ENCODE data around the gene GABBR2.

Gene GABBR2

DNA sequence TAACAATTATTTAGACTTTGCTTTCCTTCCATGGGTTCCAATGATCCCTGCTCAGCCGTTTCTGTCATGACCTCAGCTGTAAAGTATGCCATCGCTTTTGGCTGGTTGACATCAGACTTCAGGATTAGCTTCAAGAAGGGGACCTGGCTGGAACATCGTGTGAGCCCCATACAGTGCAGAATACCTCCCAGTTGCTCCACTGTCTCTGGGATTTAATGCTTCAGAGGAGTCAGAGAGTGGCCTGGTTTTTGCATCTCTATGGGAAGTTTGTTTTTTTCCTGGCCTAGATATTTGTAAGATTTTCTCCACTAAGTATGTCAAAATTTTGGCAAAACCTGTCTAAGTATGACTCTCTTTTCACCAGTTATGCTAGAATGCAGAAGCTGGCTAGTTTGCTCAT lies 216.9 kb downstream of the GABBR2 start:
- Histone ChIP-seq H3K27ac (no peak overlapping the region), H3K9ac (no peak overlapping the region), H3K4me3 (ENCODE audit: low read depth, low read length) (no peak overlapping the region), H3K4me2 (ENCODE audit: low read length) (no peak overlapping the region), H3K79me2 (no peaks in the 10 kb centered on the region), H3K9me3 (ENCODE audit: control insufficient read depth, low read length) (no peaks in the 10 kb centered on the region), H3K4me1 (no peaks in the 10 kb centered on the region), H2AFZ (no peak overlapping the region), H3K27me3 (ENCODE audit: control insufficient read depth, insufficient read depth, low read length) (no peaks in the 10 kb centered on the region), H3K36me3 (ENCODE audit: control insufficient read depth, insufficient read depth, low read length) (no peaks in the 10 kb centered on the region)
- TF ChIP-seq, protein P1, sequence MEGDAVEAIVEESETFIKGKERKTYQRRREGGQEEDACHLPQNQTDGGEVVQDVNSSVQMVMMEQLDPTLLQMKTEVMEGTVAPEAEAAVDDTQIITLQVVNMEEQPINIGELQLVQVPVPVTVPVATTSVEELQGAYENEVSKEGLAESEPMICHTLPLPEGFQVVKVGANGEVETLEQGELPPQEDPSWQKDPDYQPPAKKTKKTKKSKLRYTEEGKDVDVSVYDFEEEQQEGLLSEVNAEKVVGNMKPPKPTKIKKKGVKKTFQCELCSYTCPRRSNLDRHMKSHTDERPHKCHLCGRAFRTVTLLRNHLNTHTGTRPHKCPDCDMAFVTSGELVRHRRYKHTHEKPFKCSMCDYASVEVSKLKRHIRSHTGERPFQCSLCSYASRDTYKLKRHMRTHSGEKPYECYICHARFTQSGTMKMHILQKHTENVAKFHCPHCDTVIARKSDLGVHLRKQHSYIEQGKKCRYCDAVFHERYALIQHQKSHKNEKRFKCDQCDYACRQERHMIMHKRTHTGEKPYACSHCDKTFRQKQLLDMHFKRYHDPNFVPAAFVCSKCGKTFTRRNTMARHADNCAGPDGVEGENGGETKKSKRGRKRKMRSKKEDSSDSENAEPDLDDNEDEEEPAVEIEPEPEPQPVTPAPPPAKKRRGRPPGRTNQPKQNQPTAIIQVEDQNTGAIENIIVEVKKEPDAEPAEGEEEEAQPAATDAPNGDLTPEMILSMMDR (IDR thresholded peaks at IDR 0.05), result no peak

DNA sequence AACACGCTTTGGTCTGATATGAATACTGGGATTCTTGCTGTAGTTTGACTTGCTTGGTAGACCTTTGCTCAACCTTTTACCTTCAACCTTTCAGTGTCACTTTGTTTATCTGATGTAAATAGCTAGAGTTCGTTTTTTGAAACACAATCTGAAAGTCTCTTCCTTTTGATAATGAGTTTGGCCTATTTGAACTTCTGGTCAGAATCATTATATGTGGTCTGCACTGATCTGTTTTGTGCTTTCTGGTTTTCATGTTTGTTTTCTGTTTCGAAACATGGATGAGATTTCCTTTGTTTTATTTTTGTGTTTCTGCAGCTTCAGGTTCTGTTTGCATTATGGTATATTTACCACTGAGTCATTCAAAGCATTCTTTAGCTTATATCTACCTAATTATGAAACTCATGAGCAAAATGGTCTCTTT lies 217.5 kb downstream of the GABBR2 start:
- Histone ChIP-seq H2AFZ (no peak overlapping the region), H3K4me1 (no peaks in the 10 kb centered on the region), H3K36me3 (ENCODE audit: control insufficient read depth, insufficient read depth, low read length) (no peaks in the 10 kb centered on the region), H3K9me3 (ENCODE audit: control insufficient read depth, low read length) (no peaks in the 10 kb centered on the region), H3K79me2 (no peaks in the 10 kb centered on the region), H3K4me2 (ENCODE audit: low read length) (no peak overlapping the region), H3K27ac (no peak overlapping the region), H3K4me3 (ENCODE audit: low read depth, low read length) (no peak overlapping the region), H3K9ac (no peak overlapping the region), H3K27me3 (ENCODE audit: control insufficient read depth, insufficient read depth, low read length) (no peaks in the 10 kb centered on the region)
- TF ChIP-seq, protein P1 (IDR thresholded peaks at IDR 0.05), result no peak

DNA sequence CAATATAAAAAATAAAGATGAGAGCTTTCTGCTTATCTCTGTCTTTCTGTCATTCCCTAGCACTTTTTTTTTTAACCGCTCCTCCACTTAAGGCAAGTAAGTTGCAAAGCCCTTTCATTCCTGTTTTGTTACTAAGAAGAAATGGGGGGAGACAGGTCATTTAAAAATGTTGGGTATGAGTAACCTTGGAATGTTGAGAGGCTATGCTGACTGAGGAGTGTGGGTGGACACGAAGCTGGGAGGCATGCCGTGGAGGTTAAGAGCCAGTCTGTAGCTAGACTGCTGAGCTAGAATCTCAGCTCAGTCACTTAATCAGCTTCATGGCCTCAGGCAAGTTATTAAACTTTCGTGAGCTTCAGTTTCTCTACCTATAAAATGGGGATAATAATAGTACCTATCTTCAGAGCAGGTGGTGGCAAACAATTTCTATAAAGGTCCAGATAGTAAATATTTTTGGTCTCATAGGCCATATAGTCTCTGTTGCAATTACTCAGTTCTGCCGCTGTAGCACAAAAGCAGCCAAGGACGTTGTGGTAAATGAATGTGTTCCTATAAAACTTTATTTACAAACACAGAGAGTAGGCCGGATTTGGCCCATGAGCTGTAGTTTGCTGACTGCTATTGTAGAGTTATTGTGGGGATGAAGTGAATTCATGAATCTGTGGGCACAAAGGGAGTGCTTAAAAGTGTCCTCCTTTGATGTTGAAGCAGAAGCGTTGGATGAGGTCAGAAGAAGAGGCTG lies 220.0 kb downstream of the GABBR2 start:
- Histone ChIP-seq H3K4me3 (ENCODE audit: low read depth, low read length) (no peak overlapping the region), H3K9ac (no peak overlapping the region), H3K36me3 (ENCODE audit: control insufficient read depth, insufficient read depth, low read length) (no peaks in the 10 kb centered on the region), H3K4me1 (no peaks in the 10 kb centered on the region), H3K27me3 (ENCODE audit: control insufficient read depth, insufficient read depth, low read length) (no peaks in the 10 kb centered on the region), H3K27ac (no peak overlapping the region), H3K79me2 (no peaks in the 10 kb centered on the region), H3K9me3 (ENCODE audit: control insufficient read depth, low read length) (no peaks in the 10 kb centered on the region), H3K4me2 (ENCODE audit: low read length) (no peak overlapping the region), H2AFZ (no peak overlapping the region)
- TF ChIP-seq, protein P1 (IDR thresholded peaks at IDR 0.05), result no peak

DNA sequence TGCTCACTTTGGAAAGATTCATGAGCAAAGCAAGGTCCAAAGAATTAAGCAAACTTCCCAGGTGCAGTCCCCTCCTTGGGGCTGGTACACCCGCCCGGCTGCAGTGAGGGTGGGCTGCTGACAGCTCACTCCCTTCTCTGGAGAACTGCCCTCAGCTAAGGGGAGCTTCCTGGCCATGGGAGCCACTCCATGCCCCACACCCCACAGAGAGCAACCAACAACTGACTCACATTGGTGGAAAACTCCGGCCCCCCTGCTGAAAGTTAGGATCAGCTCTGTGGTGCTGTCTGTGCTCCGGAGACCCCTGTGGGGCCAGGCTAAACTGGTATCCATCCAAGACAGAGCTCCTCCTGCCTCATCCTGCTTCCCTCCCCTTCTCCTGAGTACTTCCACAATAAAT lies 223.0 kb downstream of the GABBR2 start:
- H3K4me3 ChIP-seq (ENCODE audit: low read depth, low read length), result no peak overlapping the region
- H2AFZ ChIP-seq, result no peak overlapping the region
- TF ChIP-seq, protein P1 (IDR thresholded peaks at IDR 0.05), result no peak
- H3K27me3 ChIP-seq (ENCODE audit: control insufficient read depth, insufficient read depth, low read length), result no peaks in the 10 kb centered on the region
- H3K27ac ChIP-seq, result no peak overlapping the region
- no peaks in the 10 kb centered on the region for H3K9me3 ChIP-seq (ENCODE audit: control insufficient read depth, low read length)
- H3K9ac ChIP-seq, result no peak overlapping the region
- H3K4me2 ChIP-seq (ENCODE audit: low read length), result no peak overlapping the region
- no peaks in the 10 kb centered on the region for H3K4me1 ChIP-seq
- H3K79me2 ChIP-seq, result no peaks in the 10 kb centered on the region
- H3K36me3 ChIP-seq (ENCODE audit: control insufficient read depth, insufficient read depth, low read length), result no peaks in the 10 kb centered on the region

DNA sequence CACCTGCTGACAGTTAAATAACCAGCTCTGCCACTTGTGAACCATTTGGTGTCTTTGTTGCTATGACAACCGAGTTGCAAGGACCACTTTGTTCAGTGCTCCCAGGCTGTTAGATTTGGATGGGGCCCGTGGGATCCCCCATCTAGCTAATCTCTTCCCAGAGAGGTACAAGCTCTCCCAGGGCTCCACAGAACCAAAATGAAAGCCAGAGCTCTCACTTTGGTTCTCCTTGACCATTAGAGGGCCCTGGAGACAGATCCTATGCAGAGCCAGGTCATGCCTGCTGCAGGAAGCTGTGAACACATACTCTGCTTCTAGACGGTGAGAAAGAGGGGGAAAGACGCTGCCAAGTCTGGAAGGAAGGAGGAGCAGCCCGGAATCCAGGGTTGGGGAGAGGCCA lies 224.6 kb downstream of the GABBR2 start:
- Histone ChIP-seq H2AFZ (no peak overlapping the region), H3K9ac (no peak overlapping the region)

More for the DNA sequence above, 224.6 kb downstream of the GABBR2 start:
- no peak overlapping the region for H3K4me2 ChIP-seq (ENCODE audit: low read length)
- H3K4me3 ChIP-seq (ENCODE audit: low read depth, low read length), result no peak overlapping the region
- TF ChIP-seq, protein P1 (IDR thresholded peaks at IDR 0.05), result no peak
- H3K36me3 ChIP-seq (ENCODE audit: control insufficient read depth, insufficient read depth, low read length), result no peaks in the 10 kb centered on the region
- no peaks in the 10 kb centered on the region for H3K9me3 ChIP-seq (ENCODE audit: control insufficient read depth, low read length)
- no peaks in the 10 kb centered on the region for H3K79me2 ChIP-seq
- no peaks in the 10 kb centered on the region for H3K4me1 ChIP-seq
- no peaks in the 10 kb centered on the region for H3K27me3 ChIP-seq (ENCODE audit: control insufficient read depth, insufficient read depth, low read length)
- H3K27ac ChIP-seq, result no peak overlapping the region
